ENCODE measurements around the gene S100A2.

DNA sequence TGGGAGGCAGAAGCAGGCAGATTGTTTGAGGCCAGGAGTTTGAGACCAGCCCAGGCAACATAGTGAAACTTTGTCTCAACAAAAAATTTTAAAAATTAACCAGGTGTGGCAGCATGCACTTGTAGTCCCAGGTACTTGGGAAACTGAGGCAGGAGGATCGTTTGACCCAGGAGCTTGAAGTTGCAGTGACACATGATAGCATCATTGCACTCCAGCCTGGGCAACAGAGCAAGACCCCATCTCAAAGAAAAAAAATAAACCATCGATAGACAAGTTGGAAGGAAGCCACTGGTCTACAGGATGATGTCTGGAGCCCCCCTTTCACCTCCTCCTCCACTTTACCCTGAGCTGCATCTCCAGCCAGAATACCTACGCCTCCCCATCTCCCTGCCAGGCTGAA is 46.4 kb downstream of the S100A2 start:
- TF ChIP-seq POLR2A (IDR thresholded peaks at IDR 0.05) (no peak), EP300 (IDR thresholded peaks at IDR 0.05) (no peak)
- TF ChIP-seq, protein P1, sequence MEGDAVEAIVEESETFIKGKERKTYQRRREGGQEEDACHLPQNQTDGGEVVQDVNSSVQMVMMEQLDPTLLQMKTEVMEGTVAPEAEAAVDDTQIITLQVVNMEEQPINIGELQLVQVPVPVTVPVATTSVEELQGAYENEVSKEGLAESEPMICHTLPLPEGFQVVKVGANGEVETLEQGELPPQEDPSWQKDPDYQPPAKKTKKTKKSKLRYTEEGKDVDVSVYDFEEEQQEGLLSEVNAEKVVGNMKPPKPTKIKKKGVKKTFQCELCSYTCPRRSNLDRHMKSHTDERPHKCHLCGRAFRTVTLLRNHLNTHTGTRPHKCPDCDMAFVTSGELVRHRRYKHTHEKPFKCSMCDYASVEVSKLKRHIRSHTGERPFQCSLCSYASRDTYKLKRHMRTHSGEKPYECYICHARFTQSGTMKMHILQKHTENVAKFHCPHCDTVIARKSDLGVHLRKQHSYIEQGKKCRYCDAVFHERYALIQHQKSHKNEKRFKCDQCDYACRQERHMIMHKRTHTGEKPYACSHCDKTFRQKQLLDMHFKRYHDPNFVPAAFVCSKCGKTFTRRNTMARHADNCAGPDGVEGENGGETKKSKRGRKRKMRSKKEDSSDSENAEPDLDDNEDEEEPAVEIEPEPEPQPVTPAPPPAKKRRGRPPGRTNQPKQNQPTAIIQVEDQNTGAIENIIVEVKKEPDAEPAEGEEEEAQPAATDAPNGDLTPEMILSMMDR (IDR thresholded peaks at IDR 0.05): no peak

Data from tibial nerve (tissue), 4 donors.